Measurements from ENCODE around the gene RSU1. TPM values are rescaled to one million over a fixed set of nuclear protein-coding genes. Genes with fewer than 3 reads are reported as not detected.

Gene RSU1
- total and polyA plus RNA-seq, 2 of the 13 experiments (the other 11 are each of a cell fraction or from before 2014, with no cell fraction given): 32.3 to 35.1 TPM

GRCh38 chr10:16735671-16736070, 81.6 kb downstream of the RSU1 start:
- no peak overlapping the region for H3K27ac ChIP-seq (ENCODE audit: extremely low read length, insufficient read depth, low read length)
- POLR2A ChIA-PET: no interaction called here
- H2AFZ ChIP-seq (ENCODE audit: low read length): no peak overlapping the region
- H4K20me1 ChIP-seq (ENCODE audit: insufficient read depth, low read length): no peaks in the 10 kb centered on the region
- no peaks in the 10 kb centered on the region for H3K27me3 ChIP-seq (ENCODE audit: control insufficient read depth in 1 of 2, insufficient read depth in 2 of 2, low read length in 2 of 2)
- in situ Hi-C loops (cut with HindIII; ENCODE audit: extremely low pct_ligation_motif_present, low pct_unique_long_range_greater_than_20kb): no loop called here
- H3K4me1 ChIP-seq (ENCODE audit: insufficient read depth, low read length): no peaks in the 10 kb centered on the region
- H3K9me3 ChIP-seq (ENCODE audit: low read length): no peaks in the 10 kb centered on the region
- H3K36me3 ChIP-seq (replicated peaks in 1 of 2; ENCODE audit: control insufficient read depth in 1 of 2, insufficient read depth in 2 of 2, low read length in 2 of 2): no peaks in the 10 kb centered on the region
- CTCF ChIA-PET (ENCODE audit: low intra/inter-chr PET ratio, low total read pairs): no interaction called here
- DNase-seq (ENCODE audit: low spot score): no peak
- H3K79me2 ChIP-seq (ENCODE audit: insufficient read depth, low read length): no peaks in the 10 kb centered on the region
- no peak overlapping the region for H3K4me3 ChIP-seq (replicated peaks in 1 of 3; ENCODE audit: insufficient read depth in 1 of 3, low read depth in 2 of 3, low read length in 3 of 3)
- no peak for ATAC-seq
- BruUV-seq (replicated peaks): no TSS peak
- intact Hi-C loops (cut with micrococcal nuclease; ENCODE audit: unreplicated experiment): no loop called here
- H3K9ac ChIP-seq (ENCODE audit: insufficient read depth, low read depth, low read length): no peak overlapping the region
- 98% methylated on average over 3 of the region's 3 CpGs for WGBS (ENCODE audit: low lambda C conversion rate)
- FAIRE-seq: no peak
- no peak overlapping the region for H3K4me2 ChIP-seq (ENCODE audit: low read depth, low read length)
- TF ChIP-seq MED1 (CRISPR knock-in tag; IDR thresholded peaks at IDR 0.05): no peak
- no peak for TF ChIP-seq CREM (IDR thresholded peaks at IDR 0.05)
- TF ChIP-seq CREM (CRISPR knock-in tag; IDR thresholded peaks at IDR 0.05): no peak
- TF ChIP-seq KAT7 (CRISPR knock-in tag; IDR thresholded peaks at IDR 0.05; ENCODE audit: borderline replicate concordance): no peak
- TF ChIP-seq ZNF451 (CRISPR knock-in tag; IDR thresholded peaks at IDR 0.05): no peak
- TF ChIP-seq YEATS2 (CRISPR knock-in tag; IDR thresholded peaks at IDR 0.05; ENCODE audit: borderline replicate concordance): no peak
- no peak for TF ChIP-seq SYNCRIP (IDR thresholded peaks at IDR 0.05; ENCODE audit: insufficient read depth, low read depth, low read length)
- no peak for TF ChIP-seq DMTF1 (CRISPR knock-in tag; IDR thresholded peaks at IDR 0.05)
- TF ChIP-seq TP53 (CRISPR knock-in tag; conservative IDR thresholded peaks at IDR 0.05): no peak
- TF ChIP-seq ATM (IDR thresholded peaks at IDR 0.05; ENCODE audit: borderline replicate concordance): no peak
- TF ChIP-seq RAD51 (IDR thresholded peaks at IDR 0.05; ENCODE audit: borderline replicate concordance): no peak
- TF ChIP-seq FOSL1 (CRISPR knock-in tag; IDR thresholded peaks at IDR 0.05; ENCODE audit: borderline replicate concordance): no peak
- TF ChIP-seq, protein P1, sequence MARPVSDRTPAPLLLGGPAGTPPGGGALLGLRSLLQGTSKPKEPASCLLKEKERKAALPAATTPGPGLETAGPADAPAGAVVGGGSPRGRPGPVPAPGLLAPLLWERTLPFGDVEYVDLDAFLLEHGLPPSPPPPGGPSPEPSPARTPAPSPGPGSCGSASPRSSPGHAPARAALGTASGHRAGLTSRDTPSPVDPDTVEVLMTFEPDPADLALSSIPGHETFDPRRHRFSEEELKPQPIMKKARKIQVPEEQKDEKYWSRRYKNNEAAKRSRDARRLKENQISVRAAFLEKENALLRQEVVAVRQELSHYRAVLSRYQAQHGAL (CRISPR knock-in tag; IDR thresholded peaks at IDR 0.05; ENCODE audit: not compliant biosample characterization): no peak
- no peak for TF ChIP-seq HHEX (CRISPR knock-in tag; IDR thresholded peaks at IDR 0.05)
- no peak for TF ChIP-seq DDIT3 (CRISPR knock-in tag; IDR thresholded peaks at IDR 0.05)
- no peak for TF ChIP-seq TEAD3 (CRISPR knock-in tag; optimal IDR thresholded peaks at IDR 0.05; ENCODE audit: borderline replicate concordance)
- TF ChIP-seq, protein P2, sequence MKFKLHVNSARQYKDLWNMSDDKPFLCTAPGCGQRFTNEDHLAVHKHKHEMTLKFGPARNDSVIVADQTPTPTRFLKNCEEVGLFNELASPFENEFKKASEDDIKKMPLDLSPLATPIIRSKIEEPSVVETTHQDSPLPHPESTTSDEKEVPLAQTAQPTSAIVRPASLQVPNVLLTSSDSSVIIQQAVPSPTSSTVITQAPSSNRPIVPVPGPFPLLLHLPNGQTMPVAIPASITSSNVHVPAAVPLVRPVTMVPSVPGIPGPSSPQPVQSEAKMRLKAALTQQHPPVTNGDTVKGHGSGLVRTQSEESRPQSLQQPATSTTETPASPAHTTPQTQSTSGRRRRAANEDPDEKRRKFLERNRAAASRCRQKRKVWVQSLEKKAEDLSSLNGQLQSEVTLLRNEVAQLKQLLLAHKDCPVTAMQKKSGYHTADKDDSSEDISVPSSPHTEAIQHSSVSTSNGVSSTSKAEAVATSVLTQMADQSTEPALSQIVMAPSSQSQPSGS (CRISPR knock-in tag; IDR thresholded peaks at IDR 0.05): no peak
- TF ChIP-seq ZNF709 (CRISPR knock-in tag; IDR thresholded peaks at IDR 0.05): no peak

Data from HepG2 (cell line).